ENCODE data around the gene NEB. TPM values are rescaled to one million over a fixed set of nuclear protein-coding genes. Genes with fewer than 3 reads are reported as not detected.

The NEB gene
- total and polyA plus RNA-seq, 2 donors from 2014 or later, result 0.88 to 1.6 TPM

DNA sequence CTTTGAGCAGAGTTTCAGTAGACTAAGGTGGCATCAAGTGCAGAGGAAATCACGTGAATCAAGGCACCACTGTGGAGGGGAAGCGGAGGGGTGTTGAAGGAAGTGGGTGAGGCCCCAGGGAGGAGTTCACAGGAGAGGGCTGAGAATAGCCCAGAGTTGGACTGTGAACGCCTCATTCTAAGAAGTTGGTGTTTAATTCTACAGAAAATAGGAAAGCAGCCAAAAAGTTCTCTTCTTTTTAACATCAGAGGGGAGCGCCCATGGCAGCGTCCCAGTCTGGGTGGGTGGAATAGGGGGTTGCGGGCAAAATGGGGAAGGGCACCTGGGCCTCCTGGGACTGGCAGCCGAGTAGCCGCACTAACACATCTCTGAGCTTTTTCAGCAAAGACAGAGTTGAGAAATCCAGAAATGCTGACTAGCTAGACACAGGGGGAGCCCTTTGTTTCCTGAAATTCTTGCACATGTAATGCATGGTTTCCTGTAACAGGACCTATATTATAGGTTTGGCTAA is 97.0 kb downstream of the NEB start:
- DNase-seq (peak in 4 of 5 donors; percentile 10 to 71 (median 54)), FAIRE-seq (no peak)
- no peak overlapping the region for H3K4me3 ChIP-seq (ENCODE audit: low read length in 3 of 3)

GRCh38 chr2:151634736-151635467 is 99.4 kb downstream of the NEB start:
- FAIRE-seq (no peak), DNase-seq (no peak)
- intact Hi-C loops (cut with DNase I), result no loop called here
- TF ChIP-seq, protein P1, sequence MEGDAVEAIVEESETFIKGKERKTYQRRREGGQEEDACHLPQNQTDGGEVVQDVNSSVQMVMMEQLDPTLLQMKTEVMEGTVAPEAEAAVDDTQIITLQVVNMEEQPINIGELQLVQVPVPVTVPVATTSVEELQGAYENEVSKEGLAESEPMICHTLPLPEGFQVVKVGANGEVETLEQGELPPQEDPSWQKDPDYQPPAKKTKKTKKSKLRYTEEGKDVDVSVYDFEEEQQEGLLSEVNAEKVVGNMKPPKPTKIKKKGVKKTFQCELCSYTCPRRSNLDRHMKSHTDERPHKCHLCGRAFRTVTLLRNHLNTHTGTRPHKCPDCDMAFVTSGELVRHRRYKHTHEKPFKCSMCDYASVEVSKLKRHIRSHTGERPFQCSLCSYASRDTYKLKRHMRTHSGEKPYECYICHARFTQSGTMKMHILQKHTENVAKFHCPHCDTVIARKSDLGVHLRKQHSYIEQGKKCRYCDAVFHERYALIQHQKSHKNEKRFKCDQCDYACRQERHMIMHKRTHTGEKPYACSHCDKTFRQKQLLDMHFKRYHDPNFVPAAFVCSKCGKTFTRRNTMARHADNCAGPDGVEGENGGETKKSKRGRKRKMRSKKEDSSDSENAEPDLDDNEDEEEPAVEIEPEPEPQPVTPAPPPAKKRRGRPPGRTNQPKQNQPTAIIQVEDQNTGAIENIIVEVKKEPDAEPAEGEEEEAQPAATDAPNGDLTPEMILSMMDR (IDR thresholded peaks at IDR 0.05; ENCODE audit: borderline replicate concordance, extremely low read depth, insufficient read depth), result no peak
- no peaks in the 10 kb centered on the region for H3K27me3 ChIP-seq (ENCODE audit: control insufficient read depth, insufficient read depth, low read length)
- H3K9ac ChIP-seq (ENCODE audit: low read length in 3 of 3), result no peak overlapping the region
- peaks cover 0 to 6% (median 0%) of the 10 kb centered on the region in 3 donors for H3K4me1 ChIP-seq (ENCODE audit: control insufficient read depth in 2 of 3, insufficient read depth in 2 of 3, low read depth in 1 of 3, low read length in 3 of 3)
- H3K4me3 ChIP-seq (ENCODE audit: low read length in 3 of 3), result no peak overlapping the region
- H3K27ac ChIP-seq (ENCODE audit: low read depth in 2 of 2, low read length in 2 of 2), result no peak overlapping the region
- no peaks in the 10 kb centered on the region for H3K36me3 ChIP-seq (ENCODE audit: control insufficient read depth in 2 of 3, insufficient read depth in 3 of 3, low read length in 3 of 3)
- peaks cover 0 to 2% (median 0%) of the 10 kb centered on the region in 3 donors for H3K9me3 ChIP-seq (ENCODE audit: control insufficient read depth in 2 of 3, insufficient read depth in 1 of 3, low read length in 3 of 3)

More for the DNA sequence above, 97.0 kb downstream of the NEB start:
- no peaks in the 10 kb centered on the region for H3K36me3 ChIP-seq (ENCODE audit: control insufficient read depth in 2 of 3, insufficient read depth in 3 of 3, low read length in 3 of 3)
- H3K9me3 ChIP-seq (ENCODE audit: control insufficient read depth in 2 of 3, insufficient read depth in 1 of 3, low read length in 3 of 3), result peaks cover 0 to 2% (median 0%) of the 10 kb centered on the region in 3 donors
- no peak overlapping the region for H3K9ac ChIP-seq (ENCODE audit: low read length in 3 of 3)
- peak overlapping the region in 1 of 2 donors; percentile 51 for H3K27ac ChIP-seq (ENCODE audit: low read depth in 2 of 2, low read length in 2 of 2)
- no peaks in the 10 kb centered on the region for H3K27me3 ChIP-seq (ENCODE audit: control insufficient read depth, insufficient read depth, low read length)
- H3K4me1 ChIP-seq (ENCODE audit: control insufficient read depth in 2 of 3, insufficient read depth in 2 of 3, low read depth in 1 of 3, low read length in 3 of 3), result peaks cover 0 to 6% (median 0%) of the 10 kb centered on the region in 3 donors
- TF ChIP-seq, protein P1 (IDR thresholded peaks at IDR 0.05; ENCODE audit: borderline replicate concordance, extremely low read depth, insufficient read depth), result no peak
- intact Hi-C loops (cut with DNase I), result no loop called here

DNA sequence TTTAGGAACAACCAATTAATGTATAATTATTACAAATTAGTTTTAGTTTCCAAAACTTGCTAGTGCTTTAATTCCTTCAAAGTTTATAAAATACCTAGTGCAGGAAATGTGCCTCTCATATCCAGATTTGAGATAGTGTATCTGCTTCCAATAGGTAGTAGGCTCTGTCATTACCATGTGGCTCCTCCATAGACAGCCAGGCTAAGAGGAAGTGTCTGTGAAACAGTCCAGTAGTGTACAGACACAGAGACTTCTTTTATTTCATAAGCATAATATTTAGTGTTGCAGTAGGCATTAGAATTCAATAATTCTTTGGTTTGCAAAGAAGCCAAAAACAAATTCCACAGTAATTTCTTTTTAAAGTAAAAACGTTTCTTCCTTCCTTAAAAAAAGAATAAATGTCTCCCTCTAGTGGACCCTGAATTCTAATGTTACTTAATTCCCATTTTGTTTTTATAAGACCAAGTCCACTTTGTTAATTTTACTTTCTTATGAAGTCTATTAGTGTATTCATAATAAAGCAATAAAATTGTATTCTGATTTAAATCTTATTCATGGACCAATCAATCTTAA is 101.2 kb downstream of the NEB start:
- no peak overlapping the region for H3K27ac ChIP-seq (ENCODE audit: low read depth in 2 of 2, low read length in 2 of 2)
- peak in 1 of 5 donors; percentile 8 for DNase-seq
- peak; percentile 85 for FAIRE-seq
- H3K9me3 ChIP-seq (ENCODE audit: control insufficient read depth in 2 of 3, insufficient read depth in 1 of 3, low read length in 3 of 3), result peaks cover 0 to 2% (median 0%) of the 10 kb centered on the region in 3 donors
- TF ChIP-seq, protein P1 (IDR thresholded peaks at IDR 0.05; ENCODE audit: borderline replicate concordance, extremely low read depth, insufficient read depth), result no peak
- H3K9ac ChIP-seq (ENCODE audit: low read length in 3 of 3), result no peak overlapping the region
- H3K27me3 ChIP-seq (ENCODE audit: control insufficient read depth, insufficient read depth, low read length), result no peaks in the 10 kb centered on the region
- intact Hi-C loops (cut with DNase I), result no loop called here
- H3K4me1 ChIP-seq (ENCODE audit: control insufficient read depth in 2 of 3, insufficient read depth in 2 of 3, low read depth in 1 of 3, low read length in 3 of 3), result peaks cover 0 to 1% (median 0%) of the 10 kb centered on the region in 3 donors
- H3K36me3 ChIP-seq (ENCODE audit: control insufficient read depth in 2 of 3, insufficient read depth in 3 of 3, low read length in 3 of 3), result no peaks in the 10 kb centered on the region
- no peak overlapping the region for H3K4me3 ChIP-seq (ENCODE audit: low read length in 3 of 3)

Measured in kidney (tissue), 14 donors.